Embryonic facial prominence (tissue), 1 donor: ENCODE measurements around the gene BSX.

Source experiments
- DNase-seq: peaks from one replicate; pipeline ENCODE4 v3.0.0-alpha.2; 2016; ENCODE audit errors: extremely low spot score

BSX gene

GRCh38 chr11:122954455-122954854 is 27.2 kb downstream of the BSX start:
- DNase-seq = no peak

- no peak for DNase-seq
These were observed 30.4 kb downstream of the BSX start for GRCh38 chr11:122951211-122951610.

DNA sequence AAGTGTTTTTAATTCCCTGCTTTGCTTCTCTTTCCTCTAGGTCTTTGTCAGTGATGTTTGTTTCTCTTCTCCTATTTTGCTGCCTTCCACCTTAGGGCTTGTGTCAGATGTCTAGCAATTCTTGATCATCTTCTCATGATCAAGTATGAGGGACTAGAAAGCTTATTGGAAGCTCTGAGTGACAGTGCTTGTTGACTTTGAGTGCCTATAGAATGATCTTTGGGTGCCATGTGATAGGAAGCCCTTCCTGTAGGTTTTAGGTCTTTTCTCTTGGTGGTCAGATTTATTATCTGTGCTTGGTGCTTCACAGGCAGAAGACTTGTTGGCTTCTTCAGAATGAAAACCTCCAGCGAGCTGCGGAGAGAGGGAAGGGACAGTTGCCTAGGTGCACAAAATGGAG is 43.1 kb downstream of the BSX start:
- DNase-seq = no peak

- no peak for DNase-seq
These were observed 43.7 kb downstream of the BSX start for GRCh38 chr11:122937983-122938382.

DNA sequence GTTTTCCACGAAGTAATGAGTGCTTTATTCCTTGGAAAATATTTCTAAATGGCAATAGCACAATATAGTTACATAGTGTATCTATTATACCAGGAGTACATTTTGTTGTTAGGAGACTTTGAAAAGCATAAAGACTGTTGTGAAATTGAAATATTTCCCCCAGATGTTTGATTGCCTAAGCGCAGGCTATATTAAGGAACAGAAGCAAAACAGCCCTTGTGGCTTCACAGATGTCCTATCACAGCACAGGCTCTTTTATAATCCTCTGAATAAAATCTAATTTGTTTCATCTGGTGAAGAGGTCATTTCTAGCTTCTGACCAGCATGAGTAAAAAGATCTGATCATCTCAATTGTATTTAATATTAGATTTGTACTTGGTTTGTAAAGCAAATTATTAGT is 48.2 kb downstream of the BSX start:
- no peak for DNase-seq

GRCh38 chr11:122931510-122931909 is 50.1 kb downstream of the BSX start:
- no peak for DNase-seq
